ENCODE data around the gene CFAP58. TPM values are rescaled to one million over a fixed set of nuclear protein-coding genes. Genes with fewer than 3 reads are reported as not detected.
"Not testable (repeated sequence)": the region's sequence is repeated elsewhere in the genome, so short reads cannot be mapped to it uniquely, and the experiment has no call there.

Gene CFAP58
- total RNA-seq, 1 donor from 2014 or later, result 2.2 TPM

DNA sequence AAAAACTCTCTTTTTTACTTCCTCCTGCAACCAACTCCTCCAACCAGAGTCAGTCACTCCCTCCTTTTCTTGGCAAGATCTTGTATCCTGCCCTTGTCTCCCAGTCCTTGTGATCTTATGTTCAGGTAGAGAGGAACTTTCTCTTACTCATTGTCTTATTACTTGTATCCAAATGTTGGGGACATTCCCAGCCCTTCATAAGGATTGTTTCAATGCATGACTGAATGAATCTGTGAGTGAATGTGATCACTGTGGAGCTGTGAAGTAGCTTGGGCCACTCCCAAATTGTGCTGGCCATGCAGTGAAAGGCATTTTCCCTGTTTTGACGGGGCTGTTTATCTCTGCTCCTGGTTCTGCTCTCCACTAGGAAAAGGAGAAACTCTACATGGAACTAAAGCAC lies 93.7 kb downstream of the CFAP58 start:
- intact Hi-C loops (cut with DNase I), result no loop called here
- ATAC-seq (ENCODE audit: poor library complexity), result no peak
- no peak for DNase-seq

DNA sequence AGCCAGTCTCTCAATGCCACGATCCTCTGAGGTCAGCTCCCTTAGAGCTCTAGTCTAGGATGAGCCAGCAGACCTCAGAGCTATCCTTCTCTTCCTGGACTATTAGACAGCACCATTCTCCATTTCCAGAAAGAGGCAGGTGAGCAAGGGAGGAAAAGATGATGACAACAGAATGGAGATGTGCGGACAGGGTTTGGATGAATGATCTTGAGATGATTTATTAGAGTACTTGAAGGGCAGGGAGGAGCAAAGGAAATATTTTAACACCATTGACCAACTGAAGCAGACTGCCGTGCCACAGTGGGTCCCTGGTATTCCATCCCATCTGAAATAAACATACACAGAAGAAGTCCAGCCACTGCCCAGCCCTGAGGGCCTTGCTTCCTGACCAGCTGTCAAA lies 94.3 kb downstream of the CFAP58 start:
- ATAC-seq (ENCODE audit: poor library complexity), result no peak
- DNase-seq, result no peak
- intact Hi-C loops (cut with DNase I), result no loop called here

DNA sequence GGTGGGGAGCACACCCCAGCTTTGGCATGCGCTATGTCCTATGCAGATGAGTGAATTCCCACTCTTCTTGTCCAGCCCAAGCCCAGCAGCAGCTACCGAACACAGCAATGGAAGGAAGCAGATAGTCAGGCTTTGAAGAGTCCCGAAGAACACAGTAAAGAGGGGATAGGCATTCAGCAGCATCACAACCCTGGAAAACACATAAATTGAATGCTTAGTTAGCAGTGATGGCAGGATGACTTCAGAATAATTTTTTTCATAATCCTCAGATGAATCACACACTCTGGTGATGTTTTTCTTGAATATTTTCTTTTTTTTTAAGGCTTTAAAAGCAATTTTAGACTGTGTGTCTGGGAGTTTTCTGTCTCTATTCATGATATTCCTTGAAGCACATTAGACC lies 95.8 kb downstream of the CFAP58 start:
- no peak for ATAC-seq (ENCODE audit: poor library complexity)
- intact Hi-C loops (cut with DNase I), result no loop called here
- no peak for DNase-seq

DNA sequence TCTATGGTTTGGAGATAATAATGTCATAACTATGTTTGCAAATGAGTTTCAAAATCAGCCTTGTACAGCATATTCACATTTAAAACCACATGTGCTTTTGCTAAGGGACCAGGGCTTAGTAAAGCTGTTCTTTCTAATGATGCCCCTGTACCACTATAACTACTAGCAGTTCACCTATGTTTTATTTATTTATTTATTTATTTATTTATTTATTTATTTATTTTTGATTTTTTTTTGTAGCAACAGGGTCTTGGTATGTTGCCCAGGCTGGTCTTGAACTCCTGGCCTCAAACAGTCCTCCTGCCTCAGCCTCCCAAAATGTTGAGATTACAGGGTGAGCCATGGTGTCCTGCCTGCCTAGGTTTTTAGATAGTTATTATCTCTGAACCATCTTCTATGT lies 96.9 kb downstream of the CFAP58 start:
- DNase-seq (no peak), ATAC-seq (ENCODE audit: poor library complexity) (no peak)
- intact Hi-C loops (cut with DNase I), result no loop called here

DNA sequence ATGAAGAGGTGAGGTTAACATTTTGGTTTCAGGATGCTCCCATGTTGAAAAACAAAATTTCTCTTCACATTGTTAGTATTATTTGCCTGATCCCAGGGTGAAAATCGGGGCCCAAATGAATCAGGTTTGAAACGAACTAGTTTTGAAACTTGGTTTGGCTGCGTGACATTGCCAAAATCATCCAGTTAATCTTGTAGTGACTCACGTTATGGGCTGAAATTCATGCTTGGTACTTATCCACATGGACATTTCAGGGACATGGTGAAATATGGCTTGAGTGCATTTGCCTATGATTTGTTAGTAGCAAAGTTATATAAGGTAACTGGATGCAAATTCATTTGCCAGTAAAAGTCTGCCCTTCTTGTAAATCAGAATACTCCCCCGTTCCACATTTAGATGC lies 97.3 kb downstream of the CFAP58 start:
- no peak for DNase-seq
- no peak for ATAC-seq (ENCODE audit: poor library complexity)
- intact Hi-C loops (cut with DNase I), result no loop called here

DNA sequence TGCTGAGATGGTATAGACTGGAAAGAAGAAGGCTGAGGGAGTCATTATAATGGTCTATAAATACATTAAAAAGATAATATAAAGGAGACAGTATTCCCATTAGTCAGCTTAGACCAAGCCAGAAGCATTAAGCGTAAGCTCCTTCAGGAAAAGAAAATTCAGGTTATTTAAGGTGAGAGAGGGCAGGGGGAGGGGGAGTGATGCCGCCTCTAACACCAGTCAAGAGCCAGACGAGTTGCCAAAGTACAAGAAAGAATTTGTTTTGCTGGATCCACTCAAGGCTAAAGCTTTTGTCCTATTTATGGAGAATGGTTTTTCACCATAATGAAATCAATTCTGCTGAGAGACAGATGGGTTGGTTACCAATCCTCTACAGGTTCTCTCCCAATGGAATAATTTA lies 99.3 kb downstream of the CFAP58 start:
- ATAC-seq (ENCODE audit: poor library complexity) (no peak), DNase-seq (no peak)
- intact Hi-C loops (cut with DNase I), result no loop called here

DNA sequence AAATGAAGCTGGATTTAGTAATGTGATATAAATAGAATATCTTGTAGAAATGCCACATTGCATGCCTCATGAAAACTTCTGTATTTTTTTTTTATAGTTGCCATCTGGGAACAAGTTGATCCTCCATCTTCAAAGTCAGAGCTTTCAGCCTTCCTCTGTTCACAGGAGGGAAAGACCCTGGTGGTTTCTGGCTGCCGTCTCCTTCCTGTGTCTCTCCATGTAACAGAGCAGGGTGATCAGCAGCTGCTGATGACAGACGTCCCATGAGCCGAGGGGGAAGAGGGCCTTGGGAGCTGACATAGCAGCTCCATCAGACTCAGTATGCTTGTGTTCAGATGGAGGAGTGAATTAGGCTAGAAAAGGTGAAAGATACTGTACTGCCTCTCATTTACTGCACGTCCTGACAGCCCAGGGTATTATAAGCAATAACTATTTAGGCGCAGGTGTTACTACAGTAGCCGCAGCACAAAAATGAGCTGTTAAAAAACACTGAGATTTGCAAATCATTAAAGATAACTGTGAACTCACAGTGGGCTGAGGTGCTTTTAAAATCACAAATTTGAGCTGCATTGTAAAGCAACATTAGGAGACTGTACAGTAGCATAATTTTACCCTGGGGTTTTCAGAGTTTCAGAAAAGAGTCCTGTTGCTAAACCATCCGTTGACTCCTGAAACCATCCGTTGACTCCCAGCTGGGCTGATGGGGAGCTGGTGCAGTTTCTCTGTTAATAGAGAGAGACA lies 103.3 kb downstream of the CFAP58 start:
- DNase-seq (no peak), ATAC-seq (ENCODE audit: poor library complexity) (no peak)
- intact Hi-C loops (cut with DNase I), result no loop called here

DNA sequence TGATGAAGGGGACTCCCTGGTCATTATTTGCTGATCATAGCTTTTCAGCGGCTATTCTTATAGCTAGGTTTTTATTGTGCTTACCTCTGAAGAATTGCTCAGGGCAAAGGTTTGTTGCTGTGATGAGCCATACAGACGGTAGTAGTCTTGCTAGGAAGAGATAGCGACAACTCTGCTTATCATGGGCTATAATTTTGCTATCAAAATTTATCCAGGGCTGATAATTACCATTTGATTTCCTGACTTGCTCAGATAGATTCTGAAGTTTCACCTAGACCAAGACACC lies 103.9 kb downstream of the CFAP58 start:
- intact Hi-C loops (cut with DNase I), result no loop called here
- no peak for DNase-seq
- ATAC-seq (ENCODE audit: poor library complexity), result no peak

DNA sequence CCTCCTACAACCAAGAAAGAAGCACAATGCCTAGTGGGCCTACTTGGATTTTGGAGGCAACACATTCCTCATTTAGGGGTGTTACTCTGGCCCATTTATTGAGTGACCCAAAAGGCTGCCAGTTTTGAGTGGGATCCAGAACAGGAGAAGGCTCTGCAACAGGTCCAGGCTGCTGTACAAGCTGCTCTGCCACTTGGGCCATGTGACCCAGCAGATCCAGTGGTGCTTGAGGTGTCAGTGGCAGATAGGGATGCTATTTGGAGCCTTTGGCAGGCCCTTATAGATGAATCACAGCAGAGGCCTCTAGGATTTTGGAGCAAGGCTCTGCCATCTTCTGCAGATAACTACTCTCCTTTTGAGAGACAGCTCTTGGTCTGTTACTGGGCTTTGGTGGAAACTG lies 111.9 kb downstream of the CFAP58 start:
- ATAC-seq (ENCODE audit: poor library complexity); DNase-seq; intact Hi-C loops (cut with DNase I): not testable (repeated sequence)

DNA sequence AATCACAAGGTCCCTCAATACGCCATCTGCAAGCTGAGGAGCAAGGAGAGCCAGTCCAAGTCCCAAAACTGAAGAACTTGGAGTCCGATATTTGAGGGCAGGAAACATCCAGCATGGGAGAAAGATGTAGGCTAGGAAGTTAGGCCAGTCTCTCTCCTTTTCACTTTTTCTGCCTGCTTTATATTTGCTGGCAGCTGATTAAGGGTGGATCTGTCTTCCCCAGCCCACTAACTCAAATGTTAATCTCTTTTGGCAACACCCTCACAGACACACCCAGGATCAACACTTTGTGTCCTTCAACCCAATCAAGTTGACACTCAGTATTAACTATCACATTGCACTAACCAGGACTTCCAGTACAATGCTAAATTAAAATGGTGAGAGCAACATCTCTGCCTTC lies 115.2 kb downstream of the CFAP58 start:
- intact Hi-C loops (cut with DNase I); ATAC-seq (ENCODE audit: poor library complexity); DNase-seq: not testable (repeated sequence)

DNA sequence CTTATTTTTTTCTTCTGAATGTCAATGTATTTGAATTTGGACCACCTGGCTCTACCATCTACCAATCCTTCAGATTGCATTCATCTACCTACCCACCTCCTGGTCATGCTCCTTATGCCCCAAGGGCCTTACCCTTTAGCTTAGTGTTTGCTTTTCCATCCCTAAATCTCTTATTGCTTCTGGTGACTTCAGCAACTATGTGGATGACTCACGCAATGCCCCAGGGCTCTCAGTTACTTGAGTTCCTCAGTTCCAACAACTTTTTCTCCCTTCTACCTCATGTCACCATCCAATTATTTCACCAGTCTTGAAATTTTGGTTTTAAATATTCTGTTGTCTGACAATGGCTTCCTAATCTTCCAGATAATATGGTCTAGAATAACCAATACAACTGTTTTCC lies 118.9 kb downstream of the CFAP58 start:
- intact Hi-C loops (cut with DNase I), result no loop called here
- DNase-seq, result no peak
- no peak for ATAC-seq (ENCODE audit: poor library complexity)

DNA sequence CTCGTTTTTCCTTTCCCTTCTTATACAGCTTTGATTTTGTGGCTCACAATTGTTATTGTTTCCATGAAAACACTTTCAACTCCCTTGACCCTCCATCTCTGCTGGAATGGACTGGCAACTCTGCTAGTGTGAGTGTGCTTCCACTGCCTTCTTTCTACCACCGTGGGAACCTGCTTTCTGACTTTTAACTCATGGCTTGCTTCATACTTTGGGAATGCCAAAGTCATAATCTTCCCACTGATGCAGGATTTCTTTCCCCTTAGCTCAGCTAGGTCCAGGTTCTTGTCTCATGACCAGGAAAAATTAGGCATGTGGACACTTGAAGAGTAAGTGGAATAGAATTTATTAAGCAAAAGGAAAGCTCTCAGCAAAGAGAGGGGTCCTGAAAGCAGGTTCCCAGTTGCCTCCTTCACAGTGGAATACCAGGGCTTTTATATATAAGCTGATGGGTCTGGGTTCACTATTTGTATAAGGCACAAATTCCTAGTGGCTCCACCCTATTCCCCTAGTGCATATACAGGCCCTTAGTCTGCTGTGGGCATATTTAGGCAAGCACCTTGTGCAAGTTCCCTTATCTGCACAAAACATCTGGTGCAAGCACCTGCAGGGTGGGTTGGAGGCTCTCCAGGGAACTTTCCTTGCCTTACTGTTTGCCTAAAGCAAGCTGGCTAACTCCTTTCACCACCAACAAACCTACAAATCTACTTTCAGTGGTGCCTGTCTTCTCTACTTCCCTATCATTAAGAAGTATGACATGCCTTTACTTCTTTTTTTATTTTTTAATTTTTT lies 119.5 kb downstream of the CFAP58 start:
- no peak for ATAC-seq (ENCODE audit: poor library complexity)

DNA sequence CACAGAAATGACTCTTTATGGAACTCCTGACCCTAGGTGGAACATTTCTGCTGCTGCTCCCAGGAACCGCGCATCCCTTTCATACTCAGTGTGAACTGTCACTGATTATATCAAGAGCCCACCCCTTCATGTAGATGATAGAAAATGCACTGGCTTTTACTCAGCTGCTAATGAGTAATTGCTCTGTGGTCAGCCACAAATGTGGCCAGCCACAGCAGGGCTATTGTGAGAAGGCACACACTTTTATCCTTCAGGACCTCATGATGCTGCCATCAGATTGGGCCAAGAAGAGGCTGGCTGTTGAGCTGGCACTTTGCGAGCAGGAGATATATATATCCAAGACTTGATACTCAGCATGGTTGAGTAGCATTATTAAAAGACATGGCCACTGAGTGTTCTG lies 124.7 kb downstream of the CFAP58 start:
- ATAC-seq (ENCODE audit: poor library complexity), result no peak
- intact Hi-C loops (cut with DNase I), result no loop called here
- DNase-seq, result no peak

More for the DNA sequence above, 119.5 kb downstream of the CFAP58 start:
- no peak for DNase-seq
- intact Hi-C loops (cut with DNase I), result no loop called here

DNA sequence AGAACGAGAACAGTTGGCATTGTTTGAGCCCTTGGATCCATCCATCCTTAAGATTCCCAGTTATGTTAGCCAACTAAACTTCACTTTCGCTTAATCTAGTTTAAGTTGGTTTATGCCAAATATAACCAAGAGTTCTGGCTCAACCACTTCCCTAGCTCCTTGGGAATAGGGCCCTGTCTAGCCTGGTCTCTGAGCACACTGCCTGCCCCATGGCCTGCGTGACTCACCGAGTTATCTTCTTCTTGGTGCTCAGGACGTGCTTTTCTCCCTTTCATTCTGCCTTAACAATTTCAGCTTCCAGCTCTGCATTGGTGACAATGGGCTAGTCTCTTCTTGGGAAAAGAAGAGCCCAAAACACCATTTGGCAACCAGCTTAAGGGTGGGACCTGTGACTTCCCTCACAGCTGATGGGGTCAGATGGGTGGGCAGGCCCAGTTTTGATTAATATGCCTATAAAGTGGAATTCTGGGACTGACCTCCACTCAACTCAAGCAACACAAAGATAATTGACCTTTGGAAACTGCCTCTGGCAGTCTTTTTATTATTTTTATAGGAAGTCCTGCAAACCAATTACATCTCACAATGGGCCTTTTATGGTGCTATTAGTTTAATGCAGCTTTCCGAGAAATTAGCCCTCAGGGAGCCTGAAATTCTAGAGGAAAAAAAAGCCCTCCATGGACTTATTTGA lies 126.4 kb downstream of the CFAP58 start:
- intact Hi-C loops (cut with DNase I), result no loop called here
- DNase-seq (no peak), ATAC-seq (ENCODE audit: poor library complexity) (no peak)

DNA sequence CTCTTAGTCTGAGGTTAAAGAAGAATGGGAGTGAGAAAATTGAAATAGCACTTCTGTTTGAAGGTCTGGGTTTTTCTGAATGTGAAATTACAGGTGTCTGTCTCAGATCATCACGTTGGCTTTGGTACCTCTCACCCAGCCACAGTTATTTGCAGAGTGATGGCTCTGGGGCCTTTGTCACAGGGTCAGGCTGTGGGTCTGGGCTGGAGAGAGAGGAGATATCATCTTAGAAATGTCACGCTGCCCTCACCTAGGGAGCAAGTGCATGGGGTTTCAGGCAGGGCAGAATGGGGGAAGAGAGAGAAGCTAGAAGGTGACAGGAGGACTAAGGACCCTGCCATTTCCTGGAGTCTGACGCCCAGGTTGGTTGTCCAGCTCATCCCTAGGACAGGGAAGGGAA lies 127.2 kb downstream of the CFAP58 start:
- ATAC-seq (ENCODE audit: poor library complexity), result no peak

DNA sequence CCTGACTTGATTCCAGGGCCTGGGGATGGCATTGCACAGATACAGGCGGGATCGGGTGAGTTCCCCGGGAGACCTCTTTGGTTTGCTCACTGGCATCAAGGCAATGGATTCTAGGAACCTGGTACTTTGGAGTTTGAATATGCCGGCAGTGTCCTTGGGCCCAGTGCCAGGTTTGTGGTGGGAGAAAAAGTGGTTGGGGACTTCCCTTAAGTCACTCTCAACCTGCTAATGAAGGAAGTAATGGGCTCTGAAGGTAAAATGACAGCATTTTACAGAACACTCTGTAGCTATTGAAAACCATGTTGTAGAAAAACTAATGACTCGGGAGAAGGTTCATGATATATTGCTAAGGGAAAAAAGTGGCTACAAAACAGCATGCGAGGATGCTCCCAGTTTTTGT lies 129.9 kb downstream of the CFAP58 start:
- intact Hi-C loops (cut with DNase I), result no loop called here
- ATAC-seq (ENCODE audit: poor library complexity) (no peak), DNase-seq (no peak)

More for the DNA sequence above, 127.2 kb downstream of the CFAP58 start:
- DNase-seq, result no peak
- intact Hi-C loops (cut with DNase I), result no loop called here

DNA sequence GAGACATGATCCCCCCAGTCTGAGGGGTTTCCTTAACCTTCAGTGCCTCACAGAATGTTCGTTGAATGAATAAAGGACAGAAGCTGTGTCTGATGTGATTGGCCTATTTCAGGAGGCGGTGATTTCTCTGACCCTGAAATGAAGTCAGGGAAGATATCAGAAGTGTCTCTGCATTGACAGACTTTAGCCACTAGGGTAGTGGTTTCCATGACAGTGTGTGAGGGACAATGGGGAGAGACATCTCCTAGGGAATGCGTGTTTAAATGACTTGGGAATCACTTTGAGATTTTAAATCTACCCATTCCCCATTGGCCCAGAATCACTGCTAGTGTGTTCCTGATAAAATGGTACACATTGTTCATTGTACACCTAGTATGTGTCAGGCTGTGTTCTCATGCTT lies 132.0 kb downstream of the CFAP58 start:
- intact Hi-C loops (cut with DNase I), result no loop called here

DNA sequence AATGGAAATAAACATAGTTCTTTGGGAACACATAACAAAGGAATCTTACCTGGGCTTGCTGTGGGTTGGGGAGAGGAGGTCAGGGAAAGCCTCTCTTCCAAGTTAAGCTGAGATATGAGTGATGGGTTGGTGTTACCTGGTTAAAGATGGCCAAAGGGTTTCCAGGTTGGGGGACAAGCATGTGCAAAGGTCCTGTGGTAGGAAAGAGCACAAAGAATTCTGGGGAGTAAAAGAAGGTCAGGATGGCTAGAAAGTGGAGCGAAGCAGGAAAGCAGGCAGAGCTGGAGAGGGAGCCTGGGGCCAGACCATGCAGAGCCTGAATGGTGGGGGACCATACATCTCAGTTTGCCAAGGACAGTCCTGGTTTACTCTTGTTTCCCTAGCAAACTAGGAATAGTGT lies 133.2 kb downstream of the CFAP58 start:
- no peak for DNase-seq
- intact Hi-C loops (cut with DNase I), result no loop called here
- ATAC-seq (ENCODE audit: poor library complexity), result no peak

More for the DNA sequence above, 132.0 kb downstream of the CFAP58 start:
- ATAC-seq (ENCODE audit: poor library complexity) (no peak), DNase-seq (no peak)

DNA sequence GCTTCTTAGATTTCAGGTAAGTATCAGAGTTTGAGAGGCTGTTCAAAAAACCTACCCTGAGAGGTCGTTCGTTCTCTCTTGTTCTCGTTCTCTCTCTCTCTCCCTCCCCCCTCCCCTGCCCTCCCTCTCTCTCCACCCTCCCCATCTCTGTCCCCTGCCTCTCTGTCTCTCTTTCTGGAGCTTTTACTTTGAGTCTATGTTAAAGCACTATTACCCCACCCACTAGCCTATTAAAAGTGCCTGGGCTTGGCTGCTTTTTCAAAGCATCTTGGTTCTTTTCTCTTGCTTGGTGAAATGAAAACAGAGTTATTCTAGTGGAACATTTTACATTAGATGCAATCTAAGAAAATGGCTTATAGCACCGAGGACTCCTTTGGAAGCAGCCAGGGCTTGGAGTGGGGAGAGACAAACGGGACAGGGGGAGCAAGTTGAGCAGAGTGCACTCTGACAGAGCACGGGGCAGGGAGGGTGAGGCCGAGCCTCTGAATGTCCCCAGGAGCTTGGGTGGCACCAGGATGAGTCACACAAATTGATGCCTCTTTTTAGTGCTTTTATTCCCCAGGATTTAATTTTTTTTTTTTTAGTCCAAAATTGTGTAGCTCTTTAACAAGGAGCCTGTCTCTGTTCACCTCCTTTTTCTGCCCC lies 134.3 kb downstream of the CFAP58 start:
- DNase-seq (no peak), ATAC-seq (ENCODE audit: poor library complexity) (no peak)
- intact Hi-C loops (cut with DNase I), result no loop called here

All from Right ventricle myocardium superior (tissue), 1 donor.